ENCODE results near the gene AP1G2. TPM values are rescaled to one million over a fixed set of nuclear protein-coding genes. Genes with fewer than 3 reads are reported as not detected.

Gene AP1G2
- total RNA-seq, 1 donor from 2014 or later: 65.4 TPM

- H3K4me3 Mint-ChIP-seq: no peak overlapping the region
- no peak overlapping the region for H3K4me2 ChIP-seq
Measured at GRCh38 chr14:23559926-23560520, 7.6 kb downstream of the AP1G2 start.

GRCh38 chr14:23559010-23559925 is 8.3 kb downstream of the AP1G2 start:
- H3K4me1 ChIP-seq: peaks cover 12% of the 10 kb centered on the region
- peaks cover 5% of the 10 kb centered on the region for H4K20me1 ChIP-seq (ENCODE audit: low read depth)
- no peak overlapping the region for H3K27ac ChIP-seq
- no peak overlapping the region for H3K4me3 Mint-ChIP-seq
- H3K4me2 ChIP-seq: no peak overlapping the region
- no peaks in the 10 kb centered on the region for H3K9me3 Mint-ChIP-seq
- H3K36me3 ChIP-seq: no peaks in the 10 kb centered on the region
- no peak overlapping the region for H2AFZ ChIP-seq (replicated peaks)
- peaks cover 2% of the 10 kb centered on the region for H3K27me3 Mint-ChIP-seq (ENCODE audit: insufficient read depth, low read depth)
- TF ChIP-seq CTCF (IDR thresholded peaks at IDR 0.05): peak; percentile 97
- no peak for TF ChIP-seq EZH2phosphoT487 (IDR thresholded peaks at IDR 0.05)
- no peak overlapping the region for H3K9ac ChIP-seq
- no peaks in the 10 kb centered on the region for H3K9me3 ChIP-seq (ENCODE audit: low read depth)
- H3K4me1 Mint-ChIP-seq: peaks cover 32% of the 10 kb centered on the region
- peaks cover 3% of the 10 kb centered on the region for H3K36me3 Mint-ChIP-seq
- no peak overlapping the region for H3K4me3 ChIP-seq
- no peaks in the 10 kb centered on the region for H3K27me3 ChIP-seq
- H3K27ac Mint-ChIP-seq: no peak overlapping the region
- H3F3A ChIP-seq (ENCODE audit: low read depth): peaks cover 46% of the 10 kb centered on the region
- DNase-seq (ENCODE audit: low spot score): peak; percentile 88
- H3K79me2 ChIP-seq (ENCODE audit: low read depth): peaks cover 15% of the 10 kb centered on the region

More at GRCh38 chr14:23559926-23560520, 7.6 kb downstream of the AP1G2 start:
- no peaks in the 10 kb centered on the region for H3K9me3 Mint-ChIP-seq
- H3K27ac Mint-ChIP-seq: no peak overlapping the region
- H3K36me3 ChIP-seq: no peaks in the 10 kb centered on the region
- H3K4me1 Mint-ChIP-seq: peaks cover 27% of the 10 kb centered on the region
- no peaks in the 10 kb centered on the region for H3K27me3 ChIP-seq
- H3K36me3 Mint-ChIP-seq: peaks cover 3% of the 10 kb centered on the region
- H3F3A ChIP-seq (ENCODE audit: low read depth): peaks cover 40% of the 10 kb centered on the region
- no peaks in the 10 kb centered on the region for H3K9me3 ChIP-seq (ENCODE audit: low read depth)
- no peak overlapping the region for H3K9ac ChIP-seq
- no peak for DNase-seq (ENCODE audit: low spot score)
- H3K27ac ChIP-seq: no peak overlapping the region
- no peak overlapping the region for H3K4me3 ChIP-seq
- TF ChIP-seq CTCF (IDR thresholded peaks at IDR 0.05) (no peak), EZH2phosphoT487 (IDR thresholded peaks at IDR 0.05) (no peak), EZH2 (IDR thresholded peaks at IDR 0.05) (no peak)
- peaks cover 2% of the 10 kb centered on the region for H3K27me3 Mint-ChIP-seq (ENCODE audit: insufficient read depth, low read depth)
- H4K20me1 ChIP-seq (ENCODE audit: low read depth): peaks cover 5% of the 10 kb centered on the region
- no peak overlapping the region for H2AFZ ChIP-seq (replicated peaks)
- H3K4me1 ChIP-seq: peaks cover 12% of the 10 kb centered on the region
- H3K79me2 ChIP-seq (ENCODE audit: low read depth): peaks cover 15% of the 10 kb centered on the region

GRCh38 chr14:23558346-23559009 is 9.1 kb downstream of the AP1G2 start:
- Mint-ChIP-seq H3K27me3 (ENCODE audit: insufficient read depth, low read depth) (peaks cover 2% of the 10 kb centered on the region), H3K36me3 (peaks cover 3% of the 10 kb centered on the region), H3K9me3 (no peaks in the 10 kb centered on the region), H3K4me1 (peaks cover 32% of the 10 kb centered on the region), H3K27ac (no peak overlapping the region), H3K4me3 (no peak overlapping the region)
- Histone ChIP-seq H3K9me3 (ENCODE audit: low read depth) (no peaks in the 10 kb centered on the region), H3K9ac (no peak overlapping the region), H3K36me3 (no peaks in the 10 kb centered on the region), H3K4me2 (no peak overlapping the region), H3K27ac (no peak overlapping the region), H4K20me1 (ENCODE audit: low read depth) (peaks cover 5% of the 10 kb centered on the region), H2AFZ (replicated peaks) (no peak overlapping the region), H3K4me3 (no peak overlapping the region), H3K79me2 (ENCODE audit: low read depth) (peaks cover 15% of the 10 kb centered on the region), H3K27me3 (no peaks in the 10 kb centered on the region), H3F3A (ENCODE audit: low read depth) (peaks cover 46% of the 10 kb centered on the region), H3K4me1 (peaks cover 12% of the 10 kb centered on the region)
- no peak for DNase-seq (ENCODE audit: low spot score)
- TF ChIP-seq CTCF (IDR thresholded peaks at IDR 0.05) (no peak), EZH2phosphoT487 (IDR thresholded peaks at IDR 0.05) (no peak), EZH2 (IDR thresholded peaks at IDR 0.05) (no peak)
